Right hindlimb (tissue), 1 donor: Measurements from ENCODE around the gene TSGA10.
"Not testable (repeated sequence)": the region's sequence is repeated elsewhere in the genome, so short reads cannot be mapped to it uniquely, and the experiment has no call there.

Experiments used
- DNase-seq: peaks from one replicate; pipeline ENCODE4 v3.0.0-alpha.2; 2018

TSGA10 gene

DNA sequence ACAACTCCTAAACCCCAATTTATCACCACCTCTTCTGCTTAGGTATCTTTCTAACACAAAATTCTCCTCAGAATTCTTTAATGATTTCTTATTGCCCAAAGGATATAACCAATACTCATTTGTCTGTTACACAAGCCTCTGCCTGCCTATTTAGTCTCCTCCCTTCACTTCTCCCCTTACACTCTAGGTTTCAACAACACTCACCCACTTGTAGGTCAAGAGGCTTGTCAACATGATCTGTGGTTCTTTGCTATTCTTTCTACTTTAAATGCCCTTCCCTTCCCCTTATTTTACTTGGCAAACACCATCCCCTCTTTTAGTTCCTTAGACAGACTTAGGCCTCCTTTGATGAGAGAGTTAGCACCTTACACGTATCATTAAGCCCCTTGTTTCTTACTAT is 82.2 kb downstream of the TSGA10 start:
- DNase-seq, result no peak

DNA sequence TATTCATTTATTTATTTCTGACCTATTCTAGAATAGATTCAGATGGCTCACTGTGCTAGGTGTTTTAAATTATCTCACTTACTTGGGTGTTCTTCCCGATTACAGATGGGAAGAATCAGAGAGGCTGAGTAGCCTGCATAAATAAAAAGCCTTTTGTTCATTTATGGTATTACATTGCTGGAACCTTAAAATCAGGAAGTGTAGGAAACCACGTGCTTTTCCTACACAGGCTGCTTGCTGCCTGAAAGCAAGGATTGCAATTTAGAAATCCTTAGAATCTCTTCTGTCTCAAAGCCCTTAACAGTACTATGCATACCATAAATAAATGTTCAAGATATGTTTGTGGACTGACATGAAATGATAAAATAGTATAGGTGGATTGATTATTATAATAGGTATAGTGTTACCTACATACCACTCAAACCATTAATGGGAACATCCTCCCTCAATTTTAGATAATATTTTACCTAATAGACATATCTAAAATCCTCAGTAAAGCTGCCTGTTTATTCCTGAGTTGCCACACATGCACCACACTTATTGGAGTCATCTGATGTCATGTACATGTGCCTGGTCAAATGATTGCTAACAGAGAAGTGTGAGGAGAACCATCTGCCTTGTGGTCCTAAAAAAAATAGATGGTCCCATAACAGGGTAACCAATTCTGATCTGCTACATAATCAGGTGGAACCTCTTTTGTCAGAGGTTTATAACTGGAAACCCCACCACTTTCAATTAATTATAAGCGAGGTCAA is 86.7 kb downstream of the TSGA10 start:
- no peak for DNase-seq

DNA sequence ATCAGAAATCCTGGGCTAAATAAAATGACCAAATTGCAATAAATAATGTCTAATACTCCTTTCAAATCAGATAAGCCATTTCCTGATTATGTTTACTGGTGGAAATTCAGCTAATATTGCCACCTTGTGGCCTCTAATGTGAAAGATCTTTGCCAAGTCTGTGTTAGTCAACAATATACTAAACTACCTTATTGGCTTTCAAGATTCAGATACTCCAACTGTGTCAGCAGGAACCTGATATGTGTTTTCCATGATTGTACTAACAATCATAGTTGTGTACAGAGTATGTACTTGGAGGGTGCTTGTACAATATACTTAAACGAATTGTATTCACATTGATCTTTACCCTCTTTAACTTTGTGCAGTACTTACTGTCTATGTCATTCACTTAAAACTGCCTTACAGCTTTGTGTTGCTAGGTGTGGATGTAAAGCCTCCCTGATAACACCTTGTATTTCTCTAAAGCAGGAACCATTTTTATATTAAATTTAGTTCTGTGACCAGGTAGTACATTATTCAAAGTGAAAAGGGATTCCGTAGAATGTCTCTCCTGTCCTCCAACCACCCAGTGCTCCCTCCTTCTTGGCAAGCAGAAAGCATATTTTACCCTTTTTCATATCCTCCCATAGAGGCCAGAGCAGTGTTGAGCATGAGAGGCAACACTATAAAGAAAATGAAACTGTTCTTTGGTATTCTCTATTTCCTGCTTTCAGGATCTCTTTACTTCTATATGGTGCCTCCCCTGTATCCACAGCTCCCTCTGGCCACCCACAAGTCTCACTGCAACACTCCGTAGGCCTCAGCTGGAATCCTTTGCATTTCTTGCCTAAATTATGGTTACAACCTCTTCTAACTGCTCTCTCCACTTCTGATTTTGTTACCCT is 88.4 kb downstream of the TSGA10 start:
- DNase-seq, result no peak

GRCh38 chr2:99049187-99049586 is 105.6 kb downstream of the TSGA10 start:
- not testable (repeated sequence) for DNase-seq

DNA sequence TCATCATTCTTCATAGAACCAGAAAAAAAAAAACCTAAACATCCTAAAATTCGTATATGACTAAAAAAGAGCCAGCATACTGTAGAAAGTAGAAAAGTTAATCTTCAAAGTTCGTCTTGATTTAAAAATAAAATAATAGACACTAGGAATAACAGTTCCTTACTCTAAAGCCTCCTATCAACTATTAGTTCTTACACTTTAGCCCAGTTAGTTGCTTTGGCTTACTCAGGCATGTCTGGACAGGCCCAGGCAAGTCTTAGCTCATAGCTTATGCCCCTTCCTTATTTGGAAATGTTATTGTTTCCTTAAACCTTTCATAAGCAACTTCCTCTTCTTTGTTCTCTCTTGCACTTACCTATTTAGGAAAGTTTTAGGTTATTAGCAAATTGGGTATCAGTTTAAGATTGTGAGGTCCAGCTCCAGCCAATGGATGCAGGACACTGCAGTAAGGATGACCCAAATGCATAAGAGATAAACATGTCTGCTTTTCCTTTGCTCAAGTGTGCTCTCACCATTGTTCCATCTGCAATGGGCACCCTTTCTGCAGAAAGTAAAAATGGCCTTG is 113.9 kb downstream of the TSGA10 start:
- not testable (repeated sequence) for DNase-seq

- no peak for DNase-seq
Measured at GRCh38 chr2:99035920-99036319, 118.8 kb downstream of the TSGA10 start.

- no peak for DNase-seq
Measured at GRCh38 chr2:99032786-99033185, 122.0 kb downstream of the TSGA10 start.

- no peak for DNase-seq
Measured at GRCh38 chr2:99032001-99032400, 122.7 kb downstream of the TSGA10 start.

- DNase-seq, result no peak
Measured at GRCh38 chr2:99031481-99031880, 123.3 kb downstream of the TSGA10 start.

GRCh38 chr2:99028558-99028957 is 126.2 kb downstream of the TSGA10 start:
- no peak for DNase-seq

DNA sequence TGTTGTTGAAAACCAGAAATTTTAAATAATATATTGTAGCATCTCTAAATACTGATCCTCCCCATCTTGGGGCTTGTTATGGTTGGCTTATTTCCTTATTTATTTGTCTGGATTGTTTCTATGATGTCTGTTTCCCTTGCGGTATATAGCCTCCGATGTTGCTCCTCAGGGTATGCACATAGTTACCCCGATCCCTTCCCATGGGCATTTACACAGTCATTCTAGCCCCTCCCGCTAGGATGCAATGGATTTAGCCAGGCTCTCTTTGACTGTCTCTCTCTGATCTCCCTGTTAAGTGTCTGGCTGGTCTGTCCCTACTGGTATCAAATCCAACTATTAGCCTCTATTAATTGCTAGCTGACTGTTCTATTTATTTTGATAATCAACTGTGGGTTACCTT is 126.9 kb downstream of the TSGA10 start:
- DNase-seq, result no peak

- no peak for DNase-seq
Measured at GRCh38 chr2:99000708-99001107, 154.0 kb downstream of the TSGA10 start.

DNA sequence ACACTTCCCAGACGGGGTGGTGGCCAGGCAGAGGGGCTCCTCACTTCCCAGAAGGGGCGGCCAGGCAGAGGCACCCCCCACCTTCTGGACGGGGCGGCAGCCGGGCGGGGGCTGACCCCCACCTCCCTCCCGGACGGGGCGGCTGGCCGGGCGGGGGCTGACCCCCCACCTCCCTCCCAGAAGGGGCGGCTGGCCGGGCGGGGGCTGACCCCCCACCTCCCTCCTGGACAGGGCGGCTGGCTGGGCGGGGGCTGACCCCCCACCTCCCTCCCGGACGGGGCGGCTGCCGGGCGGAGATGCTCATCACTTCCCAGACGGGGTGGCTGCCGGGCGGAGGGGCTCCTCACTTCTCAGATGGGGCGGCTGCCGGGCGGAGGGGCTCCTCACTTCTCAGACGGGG is 166.0 kb downstream of the TSGA10 start:
- not testable (repeated sequence) for DNase-seq

- no peak for DNase-seq
Measured at GRCh38 chr2:98985905-98986666, 168.7 kb downstream of the TSGA10 start.

- no peak for DNase-seq
Measured at GRCh38 chr2:98975611-98976010, 179.1 kb downstream of the TSGA10 start.

GRCh38 chr2:98972582-98973167 is 182.1 kb downstream of the TSGA10 start:
- no peak for DNase-seq

DNA sequence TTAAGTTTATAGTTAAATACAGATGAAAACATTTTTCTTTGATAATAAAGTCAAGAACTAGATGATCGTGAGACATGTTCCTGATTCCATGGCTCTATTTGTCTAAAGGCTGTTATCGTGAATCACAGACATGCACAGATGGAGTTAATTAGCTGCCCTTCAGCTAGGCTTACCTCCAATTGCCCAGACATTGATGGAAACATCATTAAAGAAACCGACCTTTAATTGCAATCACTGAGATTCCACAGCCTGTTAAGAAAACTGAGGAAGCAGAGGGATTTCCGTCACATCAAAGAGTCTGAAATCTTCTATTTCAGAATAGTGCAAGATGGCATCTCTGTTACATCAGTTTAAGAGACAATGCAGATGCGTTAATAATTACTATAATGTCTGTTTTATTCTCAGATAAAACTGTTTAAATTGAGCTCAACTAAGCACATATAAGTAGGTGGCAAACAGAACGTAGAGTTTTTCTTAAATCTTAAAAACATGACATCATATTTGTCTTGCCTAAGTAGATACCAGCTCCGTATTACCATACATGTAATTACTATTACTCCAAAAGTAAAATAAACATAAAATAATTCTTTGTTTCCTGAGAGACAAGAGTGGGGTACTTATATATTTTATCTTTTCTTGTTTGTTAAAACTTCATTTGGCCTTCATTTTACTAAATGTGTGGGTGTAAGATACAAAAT is 194.8 kb downstream of the TSGA10 start:
- DNase-seq, result no peak

- no peak for DNase-seq
Measured at GRCh38 chr2:98952966-98953365, 201.8 kb downstream of the TSGA10 start.

DNA sequence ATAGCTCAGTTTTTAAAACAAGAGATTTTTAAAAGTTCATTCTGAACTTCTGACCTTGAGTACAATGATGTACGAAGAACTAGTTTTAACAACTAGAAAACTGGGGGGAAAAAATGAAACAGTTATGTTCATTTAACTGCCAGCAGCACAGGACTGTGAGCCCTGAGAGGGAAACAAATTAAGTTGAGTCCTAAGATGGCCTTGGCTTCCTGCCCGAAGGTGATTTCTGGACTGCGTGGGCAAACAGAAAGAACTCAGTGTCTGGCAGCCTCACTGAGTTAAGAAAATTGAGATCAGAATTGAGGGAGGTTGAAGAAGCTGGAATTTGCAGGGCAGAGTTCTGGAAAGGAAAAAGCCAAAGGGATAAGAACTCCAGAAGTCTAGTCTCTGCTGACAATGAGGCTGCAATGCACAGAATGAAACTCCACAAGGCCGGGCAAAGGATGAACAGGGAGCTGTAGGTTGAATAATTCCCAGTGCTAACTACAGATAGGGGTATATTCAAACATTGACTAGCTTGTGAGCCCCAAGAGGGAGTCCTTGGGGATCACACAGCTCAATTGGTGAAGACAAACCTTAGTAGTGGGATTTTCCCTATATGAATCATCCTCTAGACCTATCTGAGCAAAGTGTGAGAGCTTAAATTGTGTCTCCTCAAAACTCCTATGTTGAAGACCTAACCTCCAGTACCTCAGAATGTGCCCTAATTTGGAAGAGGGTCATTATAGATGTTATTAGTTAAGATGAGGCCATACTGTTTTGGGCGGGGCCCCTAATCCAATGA is 205.6 kb downstream of the TSGA10 start:
- DNase-seq, result no peak

DNA sequence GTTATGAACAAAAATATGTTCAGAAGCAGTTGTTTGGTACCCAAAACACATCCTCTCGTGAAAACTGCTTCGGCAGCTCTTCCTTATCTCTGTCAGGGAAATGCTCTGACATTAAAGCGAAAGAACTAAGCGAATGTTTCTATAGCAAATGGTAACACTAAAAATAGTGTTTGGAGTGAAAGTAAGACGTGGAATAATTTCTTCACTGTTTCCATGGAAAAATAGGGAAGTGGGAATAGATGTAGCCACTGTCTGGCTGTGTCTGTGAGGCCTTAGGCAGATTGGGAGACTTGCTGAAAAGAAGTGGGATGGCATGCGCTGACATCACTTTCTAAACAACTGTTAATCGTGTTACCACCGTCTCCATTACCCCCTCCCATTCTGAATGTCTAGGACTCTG is 207.2 kb downstream of the TSGA10 start:
- DNase-seq, result no peak
